Peyer's patch (tissue), 4 donors: ENCODE measurements around the gene FAR1. TPM values are rescaled to one million over a fixed set of nuclear protein-coding genes. Genes with fewer than 3 reads are reported as not detected.
"Not testable (repeated sequence)": the region's sequence is repeated elsewhere in the genome, so short reads cannot be mapped to it uniquely, and the experiment has no call there.

Source experiments
- DNase-seq, 3 donors: peaks; one replicate each; pipeline ENCODE4 v3.0.0-alpha.2; 2017 to 2019
- H3K27ac ChIP-seq, 4 donors: fragments of 200-600 bp; sonication (generic); one replicate each; pipeline ENCODE4 v1.5.1; 2016 to 2019
- H3K27me3 ChIP-seq, 2 donors: fragments of 200-600 bp; sonication (generic); one replicate each; pipeline ENCODE4 v1.5.1; 2019
- H3K36me3 ChIP-seq, 3 donors: fragments of 200-600 bp; sonication (generic); one replicate each; pipeline ENCODE4 v1.5.1; 2016 to 2019
- H3K4me1 ChIP-seq, 4 donors: fragments of 200-600 bp; sonication (generic); one replicate each; pipeline ENCODE4 v1.5.1; 2016 to 2019
- H3K4me3 ChIP-seq, 4 donors: fragments of 200-600 bp; sonication (generic); 1 replicate in 3 of 4; 2 replicates in 1 of 4; pipeline ENCODE4 v1.5.1; 2016 to 2019; ENCODE audit warnings: mild to moderate bottlenecking in 1 of 4
- H3K9me3 ChIP-seq, 4 donors: fragments of 200-600 bp; sonication (generic); one replicate each; pipeline ENCODE4 v1.5.1; 2016 to 2019; ENCODE audit warnings: mild to moderate bottlenecking in 1 of 4
- CTCF ChIP-seq, 6 experiments: fragments of 450-650 bp in 4 of 6; fragments of 200-600 bp in 2 of 6; sonication (generic) in 1 of 6; IDR thresholded peaks; one replicate each; pipeline ENCODE4 v1.5.1; 2017 to 2019; ENCODE audit warnings: antibody characterized with exemption in 6 of 6, mild to moderate bottlenecking in 3 of 6, moderate library complexity in 1 of 6
- POLR2A ChIP-seq, 2 donors: fragments of 450-650 bp; IDR thresholded peaks; one replicate each; pipeline ENCODE4 v1.5.1; 2017; ENCODE audit warnings: antibody characterized with exemption in 2 of 2, mild to moderate bottlenecking in 2 of 2, moderate library complexity in 2 of 2
- total RNA-seq, 4 donors: library from RNA; depleted of rRNA; stranded (reverse); fragments of >200 nt; gene quantifications; one replicate each; pipeline ENCODE4 v1.1.0, GENCODE V29; 2016

The FAR1 gene
- total RNA-seq, 4 donors from 2014 or later = 35.2 to 125 (median 74.0) TPM

GRCh38 chr11:13649619-13650018 lies 18.8 kb upstream of the FAR1 start:
- TF ChIP-seq CTCF (IDR thresholded peaks at IDR 0.05) (no peak), POLR2A (IDR thresholded peaks at IDR 0.05) (no peak)

GRCh38 chr11:13651515-13651914 lies 17.0 kb upstream of the FAR1 start:
- H3K27me3 ChIP-seq, H3K27ac ChIP-seq, H3K4me3 ChIP-seq, DNase-seq, H3K36me3 ChIP-seq, H3K9me3 ChIP-seq, H3K4me1 ChIP-seq: not testable (repeated sequence)

More at GRCh38 chr11:13649619-13650018, 18.8 kb upstream of the FAR1 start:
- Histone ChIP-seq H3K9me3 (no peaks in the 10 kb centered on the region), H3K4me3 (no peak overlapping the region), H3K27ac (no peak overlapping the region), H3K27me3 (no peaks in the 10 kb centered on the region), H3K36me3 (no peaks in the 10 kb centered on the region), H3K4me1 (no peaks in the 10 kb centered on the region)
- no peak for DNase-seq

GRCh38 chr11:13661074-13661623 lies 7.3 kb upstream of the FAR1 start:
- no peak overlapping the region for H3K4me3 ChIP-seq
- no peaks in the 10 kb centered on the region for H3K27me3 ChIP-seq
- TF ChIP-seq POLR2A (IDR thresholded peaks at IDR 0.05) = no peak
- TF ChIP-seq CTCF (IDR thresholded peaks at IDR 0.05) = no peak
- no peaks in the 10 kb centered on the region for H3K36me3 ChIP-seq
- DNase-seq = no peak
- H3K9me3 ChIP-seq = peaks cover 0 to 13% (median 3%) of the 10 kb centered on the region in 4 donors
- no peaks in the 10 kb centered on the region for H3K4me1 ChIP-seq
- no peak overlapping the region for H3K27ac ChIP-seq

- H3K4me1 ChIP-seq = no peaks in the 10 kb centered on the region
- no peak overlapping the region for H3K27ac ChIP-seq
- no peaks in the 10 kb centered on the region for H3K27me3 ChIP-seq
- peaks cover 0 to 13% (median 3%) of the 10 kb centered on the region in 4 donors for H3K9me3 ChIP-seq
- H3K4me3 ChIP-seq = no peak overlapping the region
- DNase-seq = no peak
- TF ChIP-seq CTCF (IDR thresholded peaks at IDR 0.05) = no peak
- no peak for TF ChIP-seq POLR2A (IDR thresholded peaks at IDR 0.05)
- H3K36me3 ChIP-seq = no peaks in the 10 kb centered on the region
Measured at GRCh38 chr11:13663631-13664071, 4.8 kb upstream of the FAR1 start.

- Histone ChIP-seq H3K36me3 (no peaks in the 10 kb centered on the region), H3K9me3 (peaks cover 0 to 7% (median 2%) of the 10 kb centered on the region in 4 donors), H3K4me1 (no peaks in the 10 kb centered on the region), H3K27me3 (no peaks in the 10 kb centered on the region), H3K27ac (no peak overlapping the region), H3K4me3 (no peak overlapping the region)
- TF ChIP-seq CTCF (IDR thresholded peaks at IDR 0.05) (no peak), POLR2A (IDR thresholded peaks at IDR 0.05) (no peak)
- DNase-seq = no peak
Measured at GRCh38 chr11:13664351-13664750, 4.1 kb upstream of the FAR1 start.

- Histone ChIP-seq H3K36me3 (no peaks in the 10 kb centered on the region), H3K4me1 (peaks cover 0 to 13% (median 0%) of the 10 kb centered on the region in 4 donors), H3K4me3 (no peak overlapping the region), H3K9me3 (no peaks in the 10 kb centered on the region), H3K27ac (no peak overlapping the region), H3K27me3 (no peaks in the 10 kb centered on the region)
- TF ChIP-seq CTCF (IDR thresholded peaks at IDR 0.05) (no peak), POLR2A (IDR thresholded peaks at IDR 0.05) (no peak)
- no peak for DNase-seq
Measured at GRCh38 chr11:13666708-13667107, 1.8 kb upstream of the FAR1 start.
